HepG2 (cell line): ENCODE results near the gene UTP11. TPM values are rescaled to one million over a fixed set of nuclear protein-coding genes. Genes with fewer than 3 reads are reported as not detected.

ENCODE experiments used
- ARID4A ChIP-seq: sonication (generic); formaldehyde crosslinking; IDR thresholded peaks from 2 replicates; pipeline ENCODE4 v1.5.0; 2020; ENCODE audit warnings: mild to moderate bottlenecking, missing genetic modification reagents, borderline replicate concordance
- ASH2L ChIP-seq: fragments of 300-600, 200-600 bp; sonication (generic); IDR thresholded peaks from 2 replicates; pipeline ENCODE4 v1.7.0; 2017; ENCODE audit warnings: low read depth, mild to moderate bottlenecking, moderate library complexity, mixed read lengths, low read length; ENCODE audit not compliant: insufficient read length
- DR1 ChIP-seq: sonication (generic); formaldehyde crosslinking; IDR thresholded peaks from 2 replicates; pipeline ENCODE4 v1.8.0; 2021; ENCODE audit warnings: mild to moderate bottlenecking, missing genetic modification reagents, inconsistent platforms
- GATAD1 ChIP-seq: IDR thresholded peaks from 2 replicates; pipeline ENCODE4 v1.6.1; 2016; ENCODE audit warnings: missing genetic modification reagents, missing compliant biosample characterization
- NKX3-1 ChIP-seq: sonication (generic); formaldehyde crosslinking; IDR thresholded peaks from 2 replicates; pipeline ENCODE4 v1.5.0; 2020; ENCODE audit warnings: missing genetic modification reagents
- NONO ChIP-seq, 2 experiments: fragments of 450-650 bp in 1 of 2; sonication (generic) in 1 of 2; formaldehyde crosslinking in 1 of 2; IDR thresholded peaks in 1 of 2; conservative IDR thresholded peaks in 1 of 2; 2 replicates each; pipeline versions ENCODE4 v1.6.1 to v1.8.0; 2017 to 2022; ENCODE audit warnings: mild to moderate bottlenecking in 1 of 2, missing genetic modification reagents in 1 of 2, moderate library complexity in 1 of 2
- SRSF4 ChIP-seq: fragments of 200-400 bp; formaldehyde crosslinking; IDR thresholded peaks from one replicate; pipeline ENCODE4 v1.6.1; 2018; ENCODE audit warnings: mild to moderate bottlenecking, low read depth, low read length, moderate library complexity; ENCODE audit not compliant: poor library complexity, severe bottlenecking
- TRIM24 ChIP-seq: sonication (generic); formaldehyde crosslinking; IDR thresholded peaks from 2 replicates; pipeline ENCODE4 v1.8.0; 2022; ENCODE audit warnings: mild to moderate bottlenecking, missing genetic modification reagents
- ZBTB2 ChIP-seq: sonication (generic); formaldehyde crosslinking; IDR thresholded peaks from 2 replicates; pipeline ENCODE4 v1.8.0; 2022; ENCODE audit warnings: low read depth, missing genetic modification reagents
- ZBTB8A ChIP-seq: sonication (generic); formaldehyde crosslinking; IDR thresholded peaks from 2 replicates; pipeline ENCODE4 v1.4.0; 2020; ENCODE audit warnings: mild to moderate bottlenecking, low read depth, missing genetic modification reagents, borderline replicate concordance
- ZNF136 ChIP-seq: sonication (generic); formaldehyde crosslinking; IDR thresholded peaks from 2 replicates; pipeline ENCODE4 v1.8.1; 2022; ENCODE audit warnings: low read depth, mild to moderate bottlenecking, moderate library complexity, missing genetic modification reagents
- ZNF234 ChIP-seq: sonication (generic); formaldehyde crosslinking; conservative IDR thresholded peaks from 2 replicates; pipeline ENCODE4 v1.5.1; 2020; ENCODE audit warnings: mild to moderate bottlenecking, missing genetic modification reagents
- ZNF280D ChIP-seq: sonication (generic); formaldehyde crosslinking; IDR thresholded peaks from 2 replicates; pipeline ENCODE4 v1.5.1; 2020; ENCODE audit warnings: mild to moderate bottlenecking, missing genetic modification reagents
- ZNF335 ChIP-seq: sonication (generic); formaldehyde crosslinking; IDR thresholded peaks from 2 replicates; pipeline ENCODE4 v1.4.0; 2020; ENCODE audit warnings: missing genetic modification reagents
- ZNF367 ChIP-seq: sonication (generic); formaldehyde crosslinking; IDR thresholded peaks from 2 replicates; pipeline ENCODE4 v1.4.0; 2020; ENCODE audit warnings: missing genetic modification reagents, borderline replicate concordance
- ZNF670 ChIP-seq: sonication (generic); formaldehyde crosslinking; IDR thresholded peaks from 2 replicates; pipeline ENCODE4 v1.8.0; 2022; ENCODE audit warnings: mild to moderate bottlenecking, missing genetic modification reagents, borderline replicate concordance
- polyA plus RNA-seq, 8 experiments: library from polyadenylated mRNA; depleted of rRNA in 3 of 8; stranded (reverse) in 7 of 8; unstranded in 1 of 8; fragments of >200 nt; fragmentation: Illumina TruSeq in 4 of 8; extraction: Trizol in 4 of 8; gene quantifications; 2 replicates each; pipeline versions ENCODE4 v1.2.1 to v1.2.3, GENCODE V29; 2011 to 2016; ENCODE audit warnings: low read depth in 4 of 8, missing spikeins in 1 of 8, mixed read lengths in 1 of 8; ENCODE audit not compliant: insufficient read depth in 1 of 8
- total RNA-seq, 5 experiments: library from RNA; depleted of rRNA; stranded (reverse); fragments of >200 nt; fragmentation: Illumina TruSeq; extraction: Trizol; gene quantifications; 2 replicates each; pipeline ENCODE4 v1.2.3, GENCODE V29; 2016; ENCODE audit warnings: low read depth in 1 of 5
- TF ChIP-seq, protein P1 (sequence below): sonication (generic); formaldehyde crosslinking; IDR thresholded peaks from 2 replicates; pipeline ENCODE4 v1.4.0; 2020; ENCODE audit warnings: missing genetic modification reagents, borderline replicate concordance

UTP11 gene
- total and polyA plus RNA-seq, 2 of the 13 experiments (the other 11 are each of a cell fraction or from before 2014, with no cell fraction given) = 13.5 to 44.8 TPM

DNA sequence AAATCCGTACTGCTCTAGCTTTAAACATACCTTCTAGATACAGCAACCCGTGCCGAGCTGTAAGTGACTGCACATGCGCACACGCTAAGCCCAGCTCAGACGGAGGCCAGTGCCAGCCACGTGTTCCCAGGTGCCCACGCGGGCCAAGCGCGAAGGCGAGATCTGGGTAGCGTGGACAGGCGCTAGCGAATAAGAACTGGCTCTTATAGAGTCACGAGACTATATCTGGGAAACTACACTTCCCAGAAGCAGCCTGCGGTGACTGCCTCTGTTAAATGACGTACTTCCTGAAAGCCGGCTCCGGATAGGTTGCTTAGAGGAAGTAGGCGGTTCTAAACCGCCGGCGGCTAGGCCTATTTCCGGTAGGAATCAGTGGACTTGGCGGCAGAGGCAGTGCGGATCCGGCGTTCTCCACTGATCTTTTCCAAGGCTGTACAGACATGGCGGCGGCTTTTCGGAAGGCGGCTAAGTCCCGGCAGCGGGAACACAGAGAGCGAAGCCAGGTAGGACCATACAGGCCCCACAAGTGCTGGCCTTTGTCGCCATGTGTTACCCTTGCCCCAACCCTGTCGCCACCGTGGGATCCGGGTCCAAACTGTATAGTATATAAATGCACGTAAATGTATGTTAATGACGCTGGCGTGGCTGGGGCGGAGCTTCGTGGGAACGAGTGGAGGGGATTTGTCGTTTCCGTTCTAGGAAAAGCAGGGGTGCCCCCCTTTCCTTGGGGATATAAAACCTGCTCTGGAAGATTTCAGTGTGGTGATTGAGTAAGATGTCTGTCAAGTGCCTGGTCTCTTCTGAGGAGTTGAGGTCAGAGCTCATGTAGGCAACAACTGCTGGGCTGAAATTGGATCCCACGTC lies at the start of gene UTP11 (continued):
- TF ChIP-seq ARID4A (peak; percentile 86), ZNF367 (CRISPR knock-in tag) (no peak), NONO (IDR thresholded peaks at IDR 0.05) (no peak), NONO (CRISPR knock-in tag; conservative IDR thresholded peaks at IDR 0.05) (peak; percentile 51), GATAD1 (CRISPR knock-in tag) (peak; percentile 88), DR1 (CRISPR knock-in tag) (peak; percentile 57; the same call in 1 of the 2 replicates), ZBTB8A (CRISPR knock-in tag) (peak; percentile 83; the same call in 1 of the 2 replicates), NKX3-1 (peak; percentile 83; the same call in 1 of the 2 replicates), ZNF670 (CRISPR knock-in tag) (peak; percentile 89; the same call in 1 of the 2 replicates), ZNF234 (0 out of 2 replicates have a peak, but pooled peaks have one; percentile 44), ASH2L (peak; percentile 90), ZNF335 (CRISPR knock-in tag) (peak; percentile 87), SRSF4 (no peak), ZNF136 (CRISPR knock-in tag) (peak; percentile 88), ZNF280D (CRISPR knock-in tag) (peak; percentile 97), ZBTB2 (CRISPR knock-in tag) (0 out of 2 replicates have a peak, but pooled peaks have one; percentile 52), TRIM24 (CRISPR knock-in tag) (no peak)
- TF ChIP-seq, protein P1, sequence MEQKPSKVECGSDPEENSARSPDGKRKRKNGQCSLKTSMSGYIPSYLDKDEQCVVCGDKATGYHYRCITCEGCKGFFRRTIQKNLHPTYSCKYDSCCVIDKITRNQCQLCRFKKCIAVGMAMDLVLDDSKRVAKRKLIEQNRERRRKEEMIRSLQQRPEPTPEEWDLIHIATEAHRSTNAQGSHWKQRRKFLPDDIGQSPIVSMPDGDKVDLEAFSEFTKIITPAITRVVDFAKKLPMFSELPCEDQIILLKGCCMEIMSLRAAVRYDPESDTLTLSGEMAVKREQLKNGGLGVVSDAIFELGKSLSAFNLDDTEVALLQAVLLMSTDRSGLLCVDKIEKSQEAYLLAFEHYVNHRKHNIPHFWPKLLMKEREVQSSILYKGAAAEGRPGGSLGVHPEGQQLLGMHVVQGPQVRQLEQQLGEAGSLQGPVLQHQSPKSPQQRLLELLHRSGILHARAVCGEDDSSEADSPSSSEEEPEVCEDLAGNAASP (CRISPR knock-in tag) = peak; percentile 77
